Testis (tissue), 3 donors: ENCODE data around the gene LYVE1. TPM values are rescaled to one million over a fixed set of nuclear protein-coding genes. Genes with fewer than 3 reads are reported as not detected.

Source experiments
- DNase-seq: peaks from one replicate; pipeline ENCODE4 v3.0.0-alpha.2; 2019
- H3K27ac ChIP-seq, 2 donors: fragments of 200-600 bp; sonication (generic); one replicate each; pipeline ENCODE4 v1.5.1; 2019
- H3K27me3 ChIP-seq: fragments of 200-600 bp; sonication (generic); one replicate; pipeline ENCODE4 v1.5.1; 2019
- H3K36me3 ChIP-seq: fragments of 200-600 bp; sonication (generic); one replicate; pipeline ENCODE4 v1.5.1; 2017; ENCODE audit warnings: low read depth; ENCODE audit errors: missing control alignments
- H3K4me1 ChIP-seq: fragments of 200-600 bp; sonication (generic); one replicate; pipeline ENCODE4 v1.5.1; 2019
- H3K4me3 ChIP-seq, 2 donors: fragments of 200-600 bp; sonication (generic); one replicate each; pipeline ENCODE4 v1.5.1; 2017 to 2019
- H3K9me3 ChIP-seq: fragments of 200-600 bp; sonication (generic); one replicate; pipeline ENCODE4 v1.5.1; 2017
- POLR2A ChIP-seq: fragments of 450-650 bp; IDR thresholded peaks from one replicate; pipeline ENCODE4 v1.6.1; 2017; ENCODE audit warnings: antibody characterized with exemption, mild to moderate bottlenecking, moderate library complexity
- WGBS, 2 donors: methylation state at CpG; one replicate each; pipeline ENCODE4 v1.1.5; 2018; 5-methylcytosine and 5-hydroxymethylcytosine counted together
- intact Hi-C: fragments of 100-400 bp; cut with DNase I; formaldehyde crosslinking; loops from one replicate; pipeline ENCODE4 v1.15.1; 2023; ENCODE audit warnings: low total_unique reads
- polyA plus RNA-seq: library from polyadenylated mRNA; stranded (reverse); fragments of 350-450 nt; fragmentation: Illumina TruSeq; extraction: RNeasy Lipid Tissue Mini Kit (QIAGEN cat#74804); gene quantifications from one replicate; pipeline ENCODE4 v1.2.3, GENCODE V29; 2014; ENCODE audit warnings: low read depth, low replicate concordance; ENCODE audit not compliant: insufficient read depth
- total RNA-seq, 2 donors: library from RNA; depleted of rRNA; stranded (reverse); fragments of >200 nt; gene quantifications; one replicate each; pipeline ENCODE4 v1.2.3, GENCODE V29; 2016
- TF ChIP-seq, protein P1 (sequence below), 3 experiments: fragments of 450-650 bp in 2 of 3; fragments of 200-600 bp in 1 of 3; sonication (generic) in 1 of 3; IDR thresholded peaks; one replicate each; pipeline ENCODE4 v1.5.1; 2016 to 2019; ENCODE audit warnings: antibody characterized with exemption in 3 of 3, mild to moderate bottlenecking in 2 of 3, moderate library complexity in 1 of 3

Gene LYVE1
- total and polyA plus RNA-seq, 3 donors from 2014 or later: 4.6 to 24.1 (median 7.5) TPM

DNA sequence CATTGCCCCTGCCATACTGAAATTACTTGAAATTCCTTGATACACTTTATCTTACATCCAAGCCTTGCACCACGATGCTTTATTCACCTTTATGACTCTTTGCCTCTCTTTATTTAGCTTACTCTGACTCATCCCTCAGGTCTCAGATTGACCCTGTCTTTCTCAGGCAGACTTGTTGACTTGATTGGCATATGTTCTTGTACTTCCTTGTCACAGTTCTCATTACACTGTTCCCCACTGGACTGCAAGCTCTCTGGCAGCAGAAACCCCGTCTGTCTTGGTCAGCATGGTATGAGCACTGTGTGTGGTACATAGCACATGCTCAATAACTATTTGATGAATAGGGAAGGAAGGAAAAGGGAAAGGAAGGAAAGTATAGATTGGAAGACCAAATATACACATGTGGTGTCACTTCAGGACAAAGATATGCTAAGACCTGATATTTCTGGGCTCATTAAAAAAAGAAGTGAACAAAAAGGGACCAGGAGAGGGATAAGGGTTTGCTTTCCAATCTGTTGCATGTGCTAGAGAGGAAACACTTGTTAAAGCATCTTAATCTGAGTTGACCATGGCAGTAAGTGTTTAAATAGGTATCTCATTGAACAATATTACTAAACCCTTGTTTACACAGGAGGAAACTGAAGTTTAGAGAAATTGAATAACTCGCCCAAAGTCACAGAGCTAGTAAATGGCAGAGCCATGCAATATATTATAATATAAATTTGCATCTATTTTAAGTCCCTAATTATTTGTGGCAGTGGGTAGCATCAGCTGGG lies 7.2 kb downstream of the LYVE1 start:
- intact Hi-C loops: no loop called here
- no peak for DNase-seq
- no peaks in the 10 kb centered on the region for H3K27me3 ChIP-seq
- no peaks in the 10 kb centered on the region for H3K36me3 ChIP-seq
- no peak overlapping the region for H3K27ac ChIP-seq
- no peaks in the 10 kb centered on the region for H3K9me3 ChIP-seq
- no peaks in the 10 kb centered on the region for H3K4me1 ChIP-seq
- TF ChIP-seq, protein P1, sequence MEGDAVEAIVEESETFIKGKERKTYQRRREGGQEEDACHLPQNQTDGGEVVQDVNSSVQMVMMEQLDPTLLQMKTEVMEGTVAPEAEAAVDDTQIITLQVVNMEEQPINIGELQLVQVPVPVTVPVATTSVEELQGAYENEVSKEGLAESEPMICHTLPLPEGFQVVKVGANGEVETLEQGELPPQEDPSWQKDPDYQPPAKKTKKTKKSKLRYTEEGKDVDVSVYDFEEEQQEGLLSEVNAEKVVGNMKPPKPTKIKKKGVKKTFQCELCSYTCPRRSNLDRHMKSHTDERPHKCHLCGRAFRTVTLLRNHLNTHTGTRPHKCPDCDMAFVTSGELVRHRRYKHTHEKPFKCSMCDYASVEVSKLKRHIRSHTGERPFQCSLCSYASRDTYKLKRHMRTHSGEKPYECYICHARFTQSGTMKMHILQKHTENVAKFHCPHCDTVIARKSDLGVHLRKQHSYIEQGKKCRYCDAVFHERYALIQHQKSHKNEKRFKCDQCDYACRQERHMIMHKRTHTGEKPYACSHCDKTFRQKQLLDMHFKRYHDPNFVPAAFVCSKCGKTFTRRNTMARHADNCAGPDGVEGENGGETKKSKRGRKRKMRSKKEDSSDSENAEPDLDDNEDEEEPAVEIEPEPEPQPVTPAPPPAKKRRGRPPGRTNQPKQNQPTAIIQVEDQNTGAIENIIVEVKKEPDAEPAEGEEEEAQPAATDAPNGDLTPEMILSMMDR (IDR thresholded peaks at IDR 0.05): no peak
- TF ChIP-seq POLR2A: no peak
- no peak overlapping the region for H3K4me3 ChIP-seq
- WGBS, 2 donors: 85 to 86% methylated on average over 3 of the region's 3 CpGs

DNA sequence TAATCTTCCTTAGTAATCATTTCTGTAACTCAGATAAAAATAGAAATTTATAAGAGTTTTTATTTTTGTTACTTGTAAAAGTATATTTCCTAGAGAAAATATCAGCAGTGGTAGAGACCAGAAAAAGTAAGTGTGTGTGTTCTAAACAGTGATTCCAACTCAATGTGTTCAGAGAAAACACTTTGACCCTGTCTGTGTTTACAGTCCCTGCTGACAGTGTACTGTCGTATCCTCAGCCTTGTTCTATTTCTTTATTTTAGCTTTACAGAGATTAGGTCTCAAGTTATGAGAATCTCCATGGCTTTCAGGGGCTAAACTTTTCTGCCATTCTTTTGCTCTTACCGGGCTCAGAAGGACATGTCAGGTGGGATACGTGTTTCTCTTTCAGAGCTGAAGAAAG lies 10.2 kb downstream of the LYVE1 start:
- TF ChIP-seq, protein P1 (IDR thresholded peaks at IDR 0.05): no peak
- H3K27me3 ChIP-seq: no peaks in the 10 kb centered on the region
- H3K27ac ChIP-seq: no peak overlapping the region
- no peak for DNase-seq
- H3K36me3 ChIP-seq: no peaks in the 10 kb centered on the region
- H3K9me3 ChIP-seq: no peaks in the 10 kb centered on the region
- no peak overlapping the region for H3K4me3 ChIP-seq
- 66 to 71% methylated on average over 3 of the region's 3 CpGs for WGBS, 2 donors
- H3K4me1 ChIP-seq: no peaks in the 10 kb centered on the region
- intact Hi-C loops: no loop called here

DNA sequence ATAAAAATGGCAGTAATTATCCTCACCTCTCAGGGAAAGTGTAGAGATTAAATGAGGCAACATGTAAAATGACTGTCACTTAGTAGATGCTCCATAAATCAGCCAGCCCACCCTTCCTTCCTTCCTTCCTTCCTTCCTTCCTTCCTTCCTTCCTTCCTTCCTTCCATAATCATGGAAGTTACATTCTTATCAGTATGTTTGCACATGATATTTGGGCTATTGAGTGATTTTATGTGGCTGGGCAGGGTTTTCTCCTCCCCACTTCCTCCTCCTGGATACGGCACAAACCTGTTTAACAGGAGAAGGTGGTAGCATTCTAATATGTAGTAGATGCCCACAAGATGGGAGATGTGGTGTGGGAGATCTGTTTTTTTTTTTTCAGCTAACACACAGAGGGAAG lies 11.9 kb downstream of the LYVE1 start:
- 79 to 91% methylated on average over 1 of the region's 1 CpG for WGBS, 2 donors
- TF ChIP-seq, protein P1 (IDR thresholded peaks at IDR 0.05): no peak
- TF ChIP-seq POLR2A: no peak
- no peaks in the 10 kb centered on the region for H3K4me1 ChIP-seq

DNA sequence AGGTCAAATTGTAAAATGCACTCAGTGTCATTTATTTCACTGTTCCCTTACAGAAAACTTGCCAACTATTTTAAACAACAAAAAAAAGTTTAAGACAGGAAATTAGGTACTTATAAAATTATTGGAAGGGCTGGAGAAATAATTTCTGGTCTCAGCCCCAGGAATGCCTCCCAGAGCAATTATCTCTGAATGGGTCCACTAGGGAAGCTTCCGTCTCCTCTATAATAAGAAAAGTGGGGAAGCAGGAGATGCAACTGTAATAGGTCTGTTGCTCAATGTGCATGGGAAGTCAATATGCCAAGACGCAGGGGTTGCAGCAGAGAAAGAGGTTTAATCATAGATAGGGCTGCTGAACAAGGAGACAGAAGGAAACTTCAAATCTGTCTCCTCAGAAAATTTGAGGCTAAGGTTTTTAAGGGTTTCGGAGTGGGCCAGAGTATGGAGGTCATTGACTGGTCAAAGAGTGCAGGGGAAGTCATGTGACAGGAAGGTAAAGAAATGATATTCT lies 16.6 kb downstream of the LYVE1 start:
- intact Hi-C loops: no loop called here
- Histone ChIP-seq H3K4me1 (no peaks in the 10 kb centered on the region), H3K36me3 (no peaks in the 10 kb centered on the region), H3K4me3 (no peak overlapping the region), H3K27ac (no peak overlapping the region), H3K9me3 (no peaks in the 10 kb centered on the region), H3K27me3 (no peaks in the 10 kb centered on the region)
- 91 to 97% methylated on average over 3 of the region's 3 CpGs for WGBS, 2 donors
- no peak for DNase-seq
- TF ChIP-seq POLR2A: no peak
- TF ChIP-seq, protein P1 (IDR thresholded peaks at IDR 0.05): no peak

More for the DNA sequence above, 11.9 kb downstream of the LYVE1 start:
- DNase-seq: no peak
- no peak overlapping the region for H3K27ac ChIP-seq
- intact Hi-C loops: no loop called here
- H3K36me3 ChIP-seq: no peaks in the 10 kb centered on the region
- no peak overlapping the region for H3K4me3 ChIP-seq
- no peaks in the 10 kb centered on the region for H3K9me3 ChIP-seq
- H3K27me3 ChIP-seq: no peaks in the 10 kb centered on the region

DNA sequence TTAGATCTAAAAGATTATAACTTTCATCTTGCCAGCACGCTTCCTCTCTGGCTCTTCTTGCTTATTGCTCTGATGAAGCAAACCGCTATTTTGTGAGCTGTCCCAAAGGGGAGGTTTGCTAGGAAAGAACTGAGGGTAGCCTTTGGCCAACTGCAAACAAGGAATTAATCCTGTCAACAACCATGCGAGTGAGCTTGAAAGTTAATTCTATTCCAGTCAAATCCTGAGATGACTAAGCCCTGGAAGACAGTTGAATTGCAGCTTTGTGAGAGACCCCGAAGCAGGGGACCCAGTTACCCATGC lies 17.2 kb downstream of the LYVE1 start:
- Histone ChIP-seq H3K27ac (no peak overlapping the region), H3K27me3 (no peaks in the 10 kb centered on the region), H3K4me3 (no peak overlapping the region), H3K36me3 (no peaks in the 10 kb centered on the region), H3K4me1 (no peaks in the 10 kb centered on the region), H3K9me3 (no peaks in the 10 kb centered on the region)
- TF ChIP-seq POLR2A: no peak
- TF ChIP-seq, protein P1 (IDR thresholded peaks at IDR 0.05): no peak
- DNase-seq: no peak
- intact Hi-C loops: no loop called here
- 82 to 91% methylated on average over 4 of the region's 4 CpGs for WGBS, 2 donors
